Measurements from ENCODE around the gene BUD23.

- TF ChIP-seq CTCF (IDR thresholded peaks at IDR 0.05) (no peak), POLR2A (IDR thresholded peaks at IDR 0.05) (no peak)
Observed at GRCh38 chr7:73681031-73681430, 2.4 kb upstream of the BUD23 start.
